Hypothalamus (tissue), 51 donors: ENCODE measurements around the gene SLC5A11.
"Not testable (repeated sequence)": the region's sequence is repeated elsewhere in the genome, so short reads cannot be mapped to it uniquely, and the experiment has no call there.

ENCODE experiments used
- DNase-seq, 51 donors: peaks; one replicate each; lab custom pipeline; 2025; lab: John Stamatoyannopoulos, UW

The SLC5A11 gene

DNA sequence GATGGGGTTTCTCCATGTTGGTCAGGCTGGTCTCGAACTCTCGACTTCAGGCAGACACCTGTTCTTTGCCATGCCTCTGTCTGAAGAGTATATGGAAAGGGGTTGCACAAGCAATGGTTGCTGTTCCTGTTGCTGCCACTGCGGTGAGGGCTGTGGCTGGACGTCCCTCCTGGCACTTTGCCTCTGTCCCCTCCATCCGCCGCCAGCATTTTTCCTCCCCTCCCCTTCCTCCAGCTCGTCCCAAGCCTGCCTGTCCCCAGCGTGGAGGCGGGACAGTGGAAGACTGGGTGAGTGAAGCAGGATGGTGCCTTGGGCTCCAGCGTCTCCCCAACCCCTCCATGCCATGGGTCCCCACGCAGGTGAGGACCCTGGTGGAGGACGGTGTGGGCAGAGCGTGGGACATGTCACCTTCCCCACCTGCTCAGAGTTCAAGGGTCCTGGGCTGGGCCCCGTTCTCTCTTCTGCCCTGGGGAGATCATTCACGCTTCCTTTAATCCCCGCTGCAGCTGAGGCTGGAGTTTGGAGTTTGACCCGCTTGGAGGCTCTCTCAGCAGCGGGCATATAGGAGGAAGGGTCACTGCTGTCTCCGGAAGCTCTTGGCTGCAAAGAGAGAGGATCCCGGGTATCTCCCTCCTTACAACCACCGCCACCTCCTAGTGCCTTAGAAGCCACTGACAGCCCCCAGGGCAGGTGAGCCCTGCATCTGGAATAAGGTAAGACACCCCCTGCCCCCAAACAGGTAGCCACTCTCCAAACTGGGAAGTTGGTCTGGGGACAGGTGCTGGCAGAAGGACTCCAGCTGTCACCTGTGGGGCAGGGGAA lies at the start of gene SLC5A11:
TSS of gene SLC5A11 (plus strand) at position 238 of the 822 bp plus-strand sequence. CDS start 12,681 bp downstream, outside the sequence.
- DNase-seq, result peak in 24 of 51 donors; percentile 11 to 65 (median 28)

GRCh38 chr16:24800586-24800985 lies 45.2 kb upstream of the SLC5A11 start:
- no peak for DNase-seq

DNA sequence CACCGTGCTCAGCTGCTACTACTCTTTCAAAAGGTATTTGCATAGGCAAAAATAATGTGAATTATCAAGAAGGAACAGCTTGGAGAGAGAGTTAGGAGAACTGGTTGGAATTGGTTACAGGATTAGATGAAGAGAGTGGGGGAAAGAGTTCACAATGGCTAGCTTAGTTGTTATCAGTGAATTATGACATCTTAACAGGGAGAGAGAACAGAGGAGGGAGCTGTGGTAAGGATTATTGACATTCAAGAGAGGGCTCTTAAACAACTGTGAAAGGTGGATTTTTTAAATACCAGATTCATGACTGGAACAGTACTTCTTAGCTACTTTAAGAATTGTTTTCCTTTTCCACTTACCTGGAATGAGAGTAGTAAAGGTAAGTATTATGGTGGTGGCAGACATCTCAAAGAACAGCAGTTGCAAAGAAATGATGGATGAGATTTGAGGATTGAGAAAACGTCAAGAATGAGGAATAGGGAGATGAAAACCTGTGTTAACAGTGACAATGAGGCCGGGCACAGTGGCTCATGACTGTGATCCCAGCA lies 43.9 kb upstream of the SLC5A11 start:
- DNase-seq, result no peak

DNA sequence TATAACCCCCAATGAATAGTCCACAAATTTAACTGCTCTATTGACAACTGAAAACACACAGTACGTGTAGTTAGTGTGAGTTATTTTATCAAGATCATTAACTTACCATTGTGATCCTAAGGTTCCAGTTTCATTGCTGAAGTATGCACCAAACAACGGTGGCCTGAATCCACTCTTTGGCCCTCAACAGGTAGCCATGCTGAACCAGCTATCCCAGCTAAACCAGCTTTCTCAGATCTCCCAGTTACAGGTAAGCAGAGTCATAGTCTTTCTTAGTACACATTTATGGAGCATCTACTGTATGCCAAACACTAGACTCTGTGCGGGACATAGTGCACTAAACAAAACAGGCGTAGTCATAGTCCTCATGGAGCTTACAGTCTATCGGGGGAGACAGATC lies 40.3 kb upstream of the SLC5A11 start:
- no peak for DNase-seq

DNA sequence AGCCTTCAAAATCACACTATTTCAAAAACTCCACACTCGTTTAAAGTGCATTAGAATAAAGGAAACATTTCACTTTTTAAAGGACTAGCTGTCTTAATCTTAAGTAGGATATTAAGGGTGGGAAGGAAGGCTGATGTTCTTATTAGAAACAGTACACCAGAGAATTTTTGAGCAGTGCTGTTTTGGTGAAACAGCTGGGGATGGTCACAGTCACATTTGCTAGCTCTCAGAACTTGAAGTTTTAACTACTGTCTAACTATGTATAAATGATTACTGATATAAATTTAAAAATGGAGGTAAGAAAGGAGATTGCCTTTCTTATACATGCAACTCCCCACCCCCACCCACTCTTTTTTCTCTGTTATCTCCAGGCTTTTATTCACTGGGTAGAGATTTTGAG lies 38.5 kb upstream of the SLC5A11 start:
- no peak for DNase-seq

DNA sequence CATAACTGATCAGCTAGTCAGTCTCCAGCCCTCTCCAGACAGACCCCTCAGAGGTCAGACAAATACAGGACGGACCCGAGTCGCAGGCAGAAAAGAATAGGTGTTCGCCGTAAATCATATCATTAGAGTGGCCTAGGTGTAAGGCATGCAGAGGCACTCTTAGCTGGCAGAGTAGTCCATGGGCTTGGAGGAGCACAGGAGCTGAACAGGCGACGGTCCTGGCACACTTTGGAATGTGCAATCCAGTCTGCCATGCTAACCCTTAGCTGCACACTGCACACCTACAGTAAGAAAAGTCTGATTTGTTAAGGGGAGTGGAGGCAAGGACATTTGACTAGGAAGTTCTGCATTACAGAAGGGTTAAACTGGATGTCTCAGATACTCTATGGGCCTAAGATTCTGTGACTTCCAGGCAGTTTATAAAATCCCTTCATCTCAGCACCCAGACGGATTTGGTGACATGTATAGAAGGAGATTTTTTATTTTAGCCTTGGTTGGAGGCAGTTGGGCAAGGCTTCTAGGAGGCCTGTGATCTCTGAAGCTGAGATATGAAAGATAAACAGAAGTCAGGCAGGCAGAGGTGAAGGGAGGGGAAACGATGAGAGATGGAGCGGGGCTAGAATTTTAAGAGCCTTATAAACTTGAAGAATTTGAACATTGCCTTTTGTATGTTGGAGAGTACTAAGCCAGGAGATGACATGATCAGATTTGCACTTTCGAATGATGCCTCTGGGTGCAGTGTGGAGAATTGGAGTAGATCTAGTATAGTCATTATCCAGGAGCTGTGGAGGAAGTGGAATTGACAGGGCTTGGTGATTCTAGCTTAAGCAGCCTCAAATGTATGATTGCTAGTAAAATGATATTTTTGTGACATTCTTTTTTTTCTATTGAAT lies 34.6 kb upstream of the SLC5A11 start:
- no peak for DNase-seq

DNA sequence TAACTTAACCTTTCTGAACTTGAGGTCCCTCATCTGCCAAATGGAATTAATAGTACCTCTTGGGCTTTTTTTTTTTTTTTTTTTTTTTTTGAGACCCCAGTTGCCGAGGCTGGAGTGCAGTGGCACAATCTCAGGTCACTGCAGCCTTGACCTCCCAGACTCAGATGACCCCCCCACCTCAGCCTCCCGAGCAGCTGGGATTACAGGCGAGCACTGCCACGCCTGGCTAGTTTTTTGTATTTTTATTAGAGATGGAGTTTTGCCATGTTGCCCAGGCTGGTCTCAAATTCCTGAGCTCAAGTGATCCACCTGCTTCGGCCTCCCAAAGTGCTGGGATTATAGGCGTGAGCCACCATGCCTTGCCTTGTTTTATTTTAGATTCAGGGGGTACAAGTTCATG lies 33.0 kb upstream of the SLC5A11 start:
- not testable (repeated sequence) for DNase-seq

DNA sequence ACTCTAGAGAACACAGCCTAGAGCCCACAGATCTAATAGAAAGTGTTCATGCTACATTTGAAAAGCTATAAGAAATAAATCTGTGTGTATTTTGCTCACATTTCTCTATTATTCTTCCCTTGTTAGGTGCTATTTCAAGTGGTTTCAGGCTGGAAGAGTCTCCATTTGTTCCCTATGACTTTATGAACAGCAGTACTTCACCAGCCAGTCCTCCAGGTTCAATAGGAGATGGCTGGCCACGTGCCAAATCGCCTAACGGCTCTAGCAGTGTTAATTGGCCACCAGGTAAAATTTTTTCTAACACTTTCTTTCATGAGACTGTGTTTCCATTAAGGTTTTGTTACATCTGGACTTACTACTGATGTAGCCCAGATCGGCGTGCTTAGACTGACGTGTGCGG lies 30.7 kb upstream of the SLC5A11 start:
- DNase-seq, result no peak

- DNase-seq, result no peak
Observed at GRCh38 chr16:24816688-24817087, 29.1 kb upstream of the SLC5A11 start.

DNA sequence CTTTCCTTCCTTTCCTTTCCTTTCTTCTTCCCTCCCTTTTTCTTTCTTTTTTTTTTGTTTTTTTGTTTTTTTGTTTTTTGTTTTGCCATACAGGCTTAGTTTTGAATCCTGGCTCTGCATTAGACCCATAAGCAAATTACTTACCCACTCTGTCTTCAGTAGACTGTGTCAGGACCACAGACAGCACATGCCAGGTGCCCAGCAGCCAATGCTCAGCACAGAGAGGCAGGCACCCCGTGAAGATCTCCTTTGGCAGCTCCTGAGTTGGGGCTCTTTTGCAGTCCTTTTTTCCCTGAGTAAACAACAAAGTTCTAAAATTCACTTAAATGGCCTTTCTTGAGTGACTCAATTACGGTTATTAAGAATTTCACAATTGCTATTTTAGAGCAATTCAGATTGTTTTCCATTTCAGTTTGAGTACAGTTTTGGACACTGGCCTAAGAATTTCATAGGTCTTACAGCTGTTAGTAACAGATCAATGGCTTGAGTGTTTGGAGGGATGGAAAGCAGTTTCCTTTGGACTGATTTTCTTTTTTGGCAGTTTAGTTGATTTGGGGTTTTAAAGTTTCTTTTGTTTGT lies 26.2 kb upstream of the SLC5A11 start:
- peak in 1 of 51 donors; percentile 20 for DNase-seq

DNA sequence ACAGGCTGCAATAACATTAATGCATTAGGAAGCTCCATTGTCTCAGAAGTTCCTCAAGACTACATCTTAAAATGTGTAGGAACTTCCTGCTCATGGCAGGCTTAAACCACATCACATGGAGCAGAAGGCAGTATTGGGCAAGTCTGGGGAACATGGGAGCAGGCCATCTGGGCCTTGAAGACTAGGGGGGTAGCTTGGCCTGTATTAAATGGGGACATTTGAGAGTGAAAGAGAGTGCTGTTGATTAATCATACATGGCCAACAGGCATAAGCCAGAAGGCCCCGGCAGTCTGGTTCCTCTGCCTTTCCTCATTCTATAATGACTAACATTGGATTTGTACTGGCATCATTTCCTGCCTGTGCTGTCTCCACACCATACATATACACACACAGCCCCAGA lies 25.2 kb upstream of the SLC5A11 start:
- no peak for DNase-seq

DNA sequence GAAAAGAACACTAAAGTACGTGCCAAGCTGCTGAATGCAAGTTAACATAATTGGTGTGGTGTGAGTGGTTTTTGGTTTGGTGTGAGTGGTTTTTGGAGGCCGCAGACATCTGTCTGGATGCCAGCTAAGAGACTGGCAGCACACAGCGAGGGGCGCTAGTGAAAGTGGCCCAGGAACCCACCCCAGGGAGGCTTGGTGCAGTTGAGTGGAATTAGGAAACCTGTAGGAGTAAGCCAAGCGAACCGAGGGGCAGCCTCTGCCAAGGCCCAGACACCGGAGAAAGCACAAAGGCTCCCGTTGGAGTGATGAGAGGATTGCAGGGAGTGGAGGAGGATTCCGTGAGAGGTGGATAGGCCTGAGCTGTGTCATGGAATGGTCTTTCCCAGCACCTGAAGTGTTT lies 24.6 kb upstream of the SLC5A11 start:
- DNase-seq, result peak in 3 of 51 donors; percentile 18 to 28 (median 20)

DNA sequence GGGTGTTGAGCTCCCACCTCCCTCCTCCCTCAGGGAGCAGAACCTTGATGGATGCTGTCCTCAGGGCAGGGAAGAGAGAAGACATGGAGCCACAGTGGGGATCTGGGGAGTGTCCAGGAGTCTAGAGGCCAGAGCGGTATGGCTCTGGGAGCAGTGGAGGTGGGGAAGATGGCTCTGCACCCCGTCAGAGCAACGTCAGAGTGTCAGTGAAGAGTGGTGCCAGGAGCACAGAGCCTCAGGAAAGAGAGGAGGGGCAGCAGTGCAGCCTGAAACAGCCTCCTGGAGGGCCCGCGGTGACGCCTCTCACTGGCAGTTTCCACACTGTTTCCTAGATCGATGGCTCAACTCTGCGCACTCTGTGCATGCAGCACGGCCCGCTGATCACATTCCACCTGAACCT lies 23.2 kb upstream of the SLC5A11 start:
- DNase-seq, result no peak

DNA sequence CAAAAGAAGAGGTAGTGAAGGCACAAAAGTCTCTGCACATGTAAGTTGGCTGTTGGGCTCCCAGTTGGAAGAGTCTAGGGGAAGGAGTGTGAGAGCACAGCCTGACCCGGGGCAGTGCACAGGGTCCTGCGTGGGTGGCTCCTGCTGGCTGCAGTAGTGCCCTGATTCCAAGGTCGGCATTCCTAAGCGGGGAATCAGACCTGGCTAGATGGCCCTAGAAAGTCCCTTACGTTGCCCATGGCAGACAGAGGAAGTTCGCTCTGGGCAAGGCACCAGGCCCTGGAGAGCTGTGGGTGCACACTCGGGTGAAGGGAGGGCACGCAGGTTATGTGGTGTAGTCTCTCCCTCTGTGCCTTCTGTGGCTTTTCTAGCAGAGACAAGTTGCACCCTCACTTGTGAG lies 22.8 kb upstream of the SLC5A11 start:
- no peak for DNase-seq

DNA sequence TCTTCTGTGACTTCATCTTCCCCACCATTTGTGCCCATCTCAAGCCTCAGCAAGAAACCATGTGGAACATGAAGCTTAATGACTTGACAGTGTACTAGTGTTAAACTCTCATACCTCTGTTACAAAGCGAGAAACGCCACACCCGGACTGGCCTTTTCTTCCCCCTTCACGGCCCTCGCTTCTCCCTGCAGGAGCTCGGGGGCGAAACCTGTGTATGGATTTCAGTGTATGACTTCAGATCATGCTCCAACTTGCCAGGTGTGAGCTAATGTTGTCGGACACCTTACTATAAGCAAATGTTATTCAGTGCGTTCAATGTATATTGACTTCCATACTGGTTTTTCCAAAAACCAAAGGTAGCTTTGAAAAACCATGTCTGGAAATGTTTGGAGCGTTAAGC lies 20.1 kb upstream of the SLC5A11 start:
- DNase-seq, result no peak

DNA sequence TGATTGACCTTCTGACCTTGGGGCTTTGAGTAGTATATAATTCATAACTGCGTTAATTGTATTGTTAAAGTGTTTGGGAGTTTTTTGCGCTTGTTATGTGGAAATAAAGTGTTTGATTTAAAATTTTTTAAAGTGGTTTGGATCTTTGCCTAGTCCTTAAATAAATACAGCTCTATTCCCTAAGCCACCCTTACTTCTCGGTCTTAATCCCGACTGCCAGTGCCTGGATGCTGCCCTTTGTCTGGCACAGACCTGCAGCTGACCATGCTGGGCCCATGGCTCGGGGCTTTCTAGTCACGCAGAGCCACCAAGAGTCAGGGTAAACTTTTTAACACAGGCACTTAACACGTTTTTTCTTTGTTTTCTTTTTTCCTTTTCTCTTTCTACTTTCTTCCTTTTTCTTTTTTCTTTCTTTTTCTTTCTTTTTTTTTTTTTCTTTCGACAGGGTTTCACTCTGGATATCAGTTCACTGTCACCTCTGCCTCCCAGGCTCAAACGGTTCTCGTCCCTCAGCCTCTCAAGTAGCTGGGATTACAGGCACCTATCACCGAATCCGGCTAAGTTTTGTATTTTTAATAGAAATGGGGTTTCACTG lies 19.6 kb upstream of the SLC5A11 start:
- DNase-seq, result no peak

DNA sequence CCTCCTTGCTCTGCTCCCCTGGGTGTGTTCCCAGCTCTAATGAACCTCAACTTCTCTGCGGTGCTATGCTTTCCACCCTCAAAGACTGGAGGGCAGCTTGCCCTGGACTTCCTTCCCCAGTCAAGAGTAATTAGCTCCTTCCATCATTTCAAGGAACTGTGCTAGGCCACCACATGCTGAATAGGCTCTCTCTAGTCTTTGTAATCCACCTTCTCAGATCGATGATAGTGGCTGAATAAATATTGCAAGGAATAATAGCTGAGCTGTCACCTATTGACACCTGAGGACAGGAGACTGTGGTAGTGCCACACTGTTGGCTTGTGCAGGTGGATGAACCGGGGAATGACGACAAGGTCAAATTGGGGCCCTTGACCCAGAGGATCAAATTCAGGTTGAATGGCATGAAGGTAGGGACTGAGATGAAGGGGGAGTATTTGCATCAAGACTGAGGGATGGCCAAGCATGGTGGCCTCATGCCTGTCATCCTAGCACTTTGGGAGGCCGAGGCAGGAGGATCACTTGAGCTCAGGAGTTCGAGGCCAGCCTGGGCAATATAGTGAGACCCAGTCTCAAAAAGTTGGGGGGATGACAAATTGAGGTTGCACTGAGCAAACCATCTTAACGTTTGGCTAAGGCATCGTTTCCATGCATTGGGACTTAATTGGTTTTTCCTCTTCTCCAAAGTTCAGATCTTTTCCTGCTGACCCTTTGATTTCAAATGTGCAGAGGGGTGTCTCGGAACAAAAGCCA lies 18.8 kb upstream of the SLC5A11 start:
- DNase-seq, result no peak

DNA sequence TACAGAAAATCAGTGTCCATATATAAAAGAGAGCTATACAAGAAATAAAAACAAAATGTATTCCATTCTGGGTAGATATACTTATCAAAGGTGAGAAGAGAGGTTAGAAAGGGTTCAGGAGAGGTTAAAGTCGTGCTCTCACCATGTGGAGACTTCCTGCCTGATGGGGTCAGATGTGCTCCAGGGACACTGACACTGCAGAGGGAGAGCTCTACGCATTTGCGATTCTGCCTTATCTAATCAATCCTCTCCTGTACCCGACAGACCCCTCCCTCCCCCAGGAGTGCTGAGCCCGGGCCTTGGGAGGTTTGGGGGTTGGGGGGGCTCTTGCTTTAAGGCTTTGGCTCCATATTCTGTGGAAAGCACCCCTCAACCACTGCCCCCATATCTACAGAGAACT lies 16.6 kb upstream of the SLC5A11 start:
- DNase-seq, result no peak

GRCh38 chr16:24833352-24833751 lies 12.4 kb upstream of the SLC5A11 start:
- no peak for DNase-seq
